Type B pancreatic cell (in vitro differentiated cells): Measurements from ENCODE around the gene EFCAB6. TPM values are rescaled to one million over a fixed set of nuclear protein-coding genes. Genes with fewer than 3 reads are reported as not detected.

Source experiments
- DNase-seq: peaks from one replicate; pipeline ENCODE4 v3.0.0; 2021; ENCODE audit warnings: mixed read lengths; ENCODE audit not compliant: unreplicated experiment; ENCODE audit errors: extremely low spot score
- H3K27ac Mint-ChIP-seq: 2 replicates; pipeline ENCODE4 v1.8.0; 2021; ENCODE audit warnings: mild to moderate bottlenecking, mixed read lengths
- H3K27me3 Mint-ChIP-seq: 2 replicates; pipeline ENCODE4 v1.8.0; 2021; ENCODE audit warnings: mixed read lengths
- H3K36me3 Mint-ChIP-seq: 2 replicates; pipeline ENCODE4 v1.8.0; 2021; ENCODE audit warnings: mixed read lengths
- H3K4me1 Mint-ChIP-seq: one replicate; pipeline ENCODE4 v1.8.0; 2021; ENCODE audit warnings: mixed read lengths; ENCODE audit not compliant: unreplicated experiment
- H3K4me3 Mint-ChIP-seq: 2 replicates; pipeline ENCODE4 v1.8.0; 2021; ENCODE audit warnings: mild to moderate bottlenecking, mixed read lengths
- H3K9me3 Mint-ChIP-seq: 2 replicates; pipeline ENCODE4 v1.8.0; 2021; ENCODE audit warnings: mixed read lengths
- CTCF ChIP-seq: fragments of 200-600 bp; sonication (generic); conservative IDR thresholded peaks from 2 replicates; pipeline ENCODE4 v1.5.0; 2021; ENCODE audit warnings: antibody characterized with exemption, mild to moderate bottlenecking
- total RNA-seq: library from RNA; stranded (reverse); gene quantifications from 2 replicates; pipeline ENCODE4 v1.2.1, GENCODE V29; 2021; ENCODE audit warnings: low replicate concordance

The EFCAB6 gene
- total RNA-seq, 1 donor from 2014 or later = 5.3 TPM

DNA sequence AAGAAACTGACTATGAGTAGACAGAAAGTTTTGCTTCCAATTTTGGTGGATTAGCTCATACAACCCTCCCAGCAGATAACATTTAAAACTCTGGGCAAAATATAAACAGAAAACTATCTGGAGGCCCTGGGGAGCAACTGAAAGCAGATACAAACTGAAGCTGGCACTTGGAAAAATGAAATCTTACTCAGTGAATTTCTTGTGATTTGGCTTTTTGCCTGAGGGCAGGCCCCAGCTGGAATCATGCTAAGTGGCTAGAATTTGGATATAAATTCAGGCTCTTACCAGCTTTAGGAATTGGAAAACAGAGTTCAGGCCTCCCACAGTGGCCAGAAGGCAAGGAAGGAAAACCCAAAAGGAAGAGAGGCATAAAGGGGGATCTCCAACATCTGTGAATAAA is 85.8 kb downstream of the EFCAB6 start:
- Mint-ChIP-seq H3K27me3 (no peaks in the 10 kb centered on the region), H3K4me3 (no peak overlapping the region), H3K36me3 (peaks cover 4% of the 10 kb centered on the region), H3K4me1 (peaks cover 7% of the 10 kb centered on the region), H3K27ac (no peak overlapping the region), H3K9me3 (no peaks in the 10 kb centered on the region)
- TF ChIP-seq CTCF = no peak
- DNase-seq = no peak

- H3K4me1 Mint-ChIP-seq = peaks cover 7% of the 10 kb centered on the region
- H3K27me3 Mint-ChIP-seq = no peaks in the 10 kb centered on the region
- no peak for DNase-seq
- no peaks in the 10 kb centered on the region for H3K9me3 Mint-ChIP-seq
- H3K36me3 Mint-ChIP-seq = peaks cover 2% of the 10 kb centered on the region
- no peak overlapping the region for H3K4me3 Mint-ChIP-seq
- H3K27ac Mint-ChIP-seq = no peak overlapping the region
- TF ChIP-seq CTCF = no peak
These were observed 88.3 kb downstream of the EFCAB6 start for GRCh38 chr22:43723816-43724215.

GRCh38 chr22:43722444-43722843 is 89.7 kb downstream of the EFCAB6 start:
- H3K4me3 Mint-ChIP-seq = no peak overlapping the region
- H3K9me3 Mint-ChIP-seq = no peaks in the 10 kb centered on the region
- peaks cover 7% of the 10 kb centered on the region for H3K4me1 Mint-ChIP-seq
- no peak for DNase-seq
- no peaks in the 10 kb centered on the region for H3K27me3 Mint-ChIP-seq
- TF ChIP-seq CTCF = no peak
- H3K27ac Mint-ChIP-seq = no peak overlapping the region
- no peaks in the 10 kb centered on the region for H3K36me3 Mint-ChIP-seq

DNA sequence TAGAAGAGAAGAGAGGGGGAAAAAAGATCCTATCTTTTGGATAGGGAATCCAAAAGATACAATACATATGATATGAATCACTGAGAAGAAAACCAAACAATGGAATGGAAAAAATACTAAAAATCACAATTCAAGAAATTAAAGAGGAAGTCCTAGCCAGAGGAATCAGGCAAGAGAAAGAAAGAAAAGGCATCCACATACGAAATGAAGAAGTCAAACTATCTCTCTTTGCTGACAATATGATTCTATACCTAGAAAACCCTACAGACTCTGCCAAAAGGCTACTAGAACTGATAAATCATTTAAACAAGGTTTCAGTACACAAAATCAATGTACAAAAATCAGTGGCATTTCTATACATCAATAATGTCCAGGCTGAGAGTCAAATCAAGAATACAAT is 91.4 kb downstream of the EFCAB6 start:
- Mint-ChIP-seq H3K4me1 (no peaks in the 10 kb centered on the region), H3K9me3 (no peaks in the 10 kb centered on the region), H3K27me3 (no peaks in the 10 kb centered on the region), H3K36me3 (no peaks in the 10 kb centered on the region), H3K4me3 (no peak overlapping the region), H3K27ac (no peak overlapping the region)
- no peak for DNase-seq
- TF ChIP-seq CTCF = no peak

DNA sequence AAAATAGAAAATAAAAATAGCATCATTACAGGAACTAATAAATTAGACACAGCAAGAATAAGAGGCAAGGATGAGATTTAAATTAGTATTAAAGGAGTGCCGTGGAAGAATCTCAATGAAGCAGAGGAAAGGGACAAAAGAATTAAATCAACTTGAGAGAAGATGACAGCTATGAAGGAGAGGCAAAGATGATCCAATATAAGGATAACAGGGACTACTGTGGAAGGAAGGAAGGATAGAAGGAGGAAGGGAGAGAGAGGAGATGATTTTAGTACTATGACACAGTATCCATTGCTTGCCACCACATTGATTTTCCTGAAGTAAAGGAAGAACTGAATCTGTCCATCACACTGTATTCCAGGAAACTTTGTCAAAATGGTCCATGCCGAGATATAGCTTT is 98.0 kb downstream of the EFCAB6 start:
- Mint-ChIP-seq H3K27me3 (no peaks in the 10 kb centered on the region), H3K4me1 (no peaks in the 10 kb centered on the region), H3K27ac (no peak overlapping the region), H3K4me3 (no peak overlapping the region), H3K9me3 (peaks cover 5% of the 10 kb centered on the region), H3K36me3 (peaks cover 3% of the 10 kb centered on the region)
- TF ChIP-seq CTCF = no peak
- no peak for DNase-seq

- Mint-ChIP-seq H3K27me3 (no peaks in the 10 kb centered on the region), H3K9me3 (peaks cover 5% of the 10 kb centered on the region), H3K27ac (no peak overlapping the region), H3K4me3 (no peak overlapping the region), H3K4me1 (no peaks in the 10 kb centered on the region), H3K36me3 (peaks cover 3% of the 10 kb centered on the region)
- TF ChIP-seq CTCF = no peak
- no peak for DNase-seq
These were observed 100.4 kb downstream of the EFCAB6 start for GRCh38 chr22:43711681-43712080.
